NK-92 treated with Interleukin-12 subunit alpha and Interleukin-12 subunit beta, amount 100 ng/mL, for 24 hours (cell line): ENCODE measurements around the gene HSD17B12.

Experiments
- DNase-seq: peaks from one replicate; lab custom pipeline; 2025; lab: John Stamatoyannopoulos, UW

HSD17B12 gene

DNA sequence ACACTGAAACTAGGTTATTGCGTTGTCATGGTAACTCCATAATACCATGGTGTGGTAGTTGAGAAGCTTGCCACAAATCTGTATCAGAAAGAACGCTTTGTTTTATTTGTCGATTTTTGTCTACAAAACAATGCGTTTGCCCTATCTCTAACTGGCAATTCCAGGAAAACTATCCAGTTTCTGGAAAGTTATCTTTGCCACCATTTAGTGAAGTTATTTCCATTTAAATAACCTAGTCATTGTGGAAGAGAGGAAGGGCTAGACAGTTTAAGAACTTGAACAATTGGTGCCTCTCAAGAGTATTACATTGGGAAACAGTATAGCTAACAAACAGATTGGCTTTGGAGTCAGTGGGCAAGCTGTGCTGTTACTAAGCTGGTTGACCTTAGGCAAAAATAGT, 7.9 kb downstream of the HSD17B12 start:
- DNase-seq, result no peak

DNA sequence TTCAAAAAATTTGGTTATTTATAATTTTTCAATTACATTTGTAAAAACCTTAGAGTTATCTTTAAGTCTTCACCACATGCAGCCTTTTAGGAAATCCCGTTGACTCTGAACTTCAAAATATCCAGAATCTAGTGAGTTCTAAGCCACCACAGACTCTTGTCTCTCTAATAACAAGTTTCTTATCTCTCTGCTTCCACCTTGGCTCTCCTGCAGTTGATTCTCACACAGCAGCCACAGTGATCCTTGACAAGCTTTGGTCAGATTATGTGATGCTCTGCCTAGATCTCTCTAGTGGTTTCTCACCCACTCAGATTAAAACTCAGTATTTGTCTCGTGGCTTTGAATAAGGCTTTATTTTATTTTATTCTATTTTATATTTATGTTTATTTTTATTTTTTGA, 8.6 kb downstream of the HSD17B12 start:
- DNase-seq, result no peak

DNA sequence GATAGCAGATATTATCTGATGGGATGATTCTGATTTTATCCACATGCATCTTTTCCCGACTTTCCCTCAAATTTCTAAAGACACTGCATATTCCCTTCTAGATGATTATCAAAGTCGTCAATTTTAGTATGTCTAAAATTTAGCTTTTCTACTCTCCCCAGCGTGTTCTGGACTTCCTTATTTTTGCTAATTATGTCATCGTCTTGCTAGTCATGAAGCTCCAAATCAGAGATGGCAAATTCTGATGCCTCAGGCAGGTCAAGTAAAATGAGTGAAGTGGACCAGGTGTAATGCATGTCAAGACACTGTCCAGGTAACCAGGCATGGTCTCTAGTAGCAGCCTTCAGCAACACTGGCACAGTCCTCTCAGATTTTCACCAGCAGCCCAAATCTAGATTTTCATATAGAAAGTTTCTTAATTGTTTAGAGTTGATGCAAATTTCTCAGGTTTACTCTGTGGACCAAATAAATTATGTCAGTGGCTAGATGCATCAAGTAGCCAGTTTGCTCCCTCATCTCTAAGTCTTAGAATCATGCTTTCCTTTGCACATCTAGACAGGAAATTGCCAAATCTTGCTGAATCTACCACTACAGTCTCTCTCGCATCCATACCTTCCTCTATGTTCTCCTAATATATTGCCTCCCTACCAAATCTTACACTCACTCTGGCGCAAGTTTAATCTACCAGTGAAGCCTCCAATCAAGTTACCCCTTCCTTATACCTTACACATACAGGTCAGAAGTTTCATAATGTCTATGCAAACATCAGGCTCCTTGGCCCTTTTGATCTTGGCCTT, 10.6 kb downstream of the HSD17B12 start:
- no peak for DNase-seq

DNA sequence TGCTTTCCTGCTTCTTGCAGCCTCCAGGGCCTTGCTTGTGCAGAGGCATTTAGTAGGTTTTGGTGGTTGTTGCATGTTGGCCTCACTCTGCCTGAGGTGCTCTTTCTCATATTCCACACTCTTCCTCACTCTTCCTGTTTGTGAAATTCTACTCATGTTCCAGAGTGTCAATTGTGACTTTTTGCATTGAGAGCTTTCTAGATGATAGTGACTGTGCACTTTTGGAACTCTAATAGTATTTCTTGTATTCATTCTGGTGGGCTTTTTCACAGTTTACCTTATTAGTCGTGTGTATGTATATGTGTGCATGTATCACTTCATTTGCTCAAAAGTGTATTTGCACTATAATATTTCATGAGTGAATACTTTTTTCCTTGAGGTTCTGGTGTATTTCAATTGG, 11.3 kb downstream of the HSD17B12 start:
- DNase-seq, result no peak

DNA sequence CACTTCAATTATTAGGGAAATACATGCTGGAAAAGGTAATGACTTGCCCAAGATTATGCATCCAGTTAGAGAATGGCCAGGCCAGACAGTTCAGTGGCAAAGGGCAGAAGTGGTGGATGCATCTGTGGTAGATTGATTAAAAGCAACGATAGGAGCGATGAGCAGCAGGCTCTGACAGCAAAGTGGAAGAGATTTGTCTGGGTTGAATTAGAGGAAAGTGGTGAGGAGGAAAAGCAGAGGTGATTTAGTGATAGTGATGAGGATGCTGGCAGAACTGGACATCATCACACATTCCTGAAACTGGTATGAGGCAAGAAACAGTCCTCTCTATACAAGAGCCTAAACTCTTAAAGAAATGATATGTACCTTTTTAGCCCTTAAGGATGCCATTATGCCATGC, 12.5 kb downstream of the HSD17B12 start:
- DNase-seq, result no peak

DNA sequence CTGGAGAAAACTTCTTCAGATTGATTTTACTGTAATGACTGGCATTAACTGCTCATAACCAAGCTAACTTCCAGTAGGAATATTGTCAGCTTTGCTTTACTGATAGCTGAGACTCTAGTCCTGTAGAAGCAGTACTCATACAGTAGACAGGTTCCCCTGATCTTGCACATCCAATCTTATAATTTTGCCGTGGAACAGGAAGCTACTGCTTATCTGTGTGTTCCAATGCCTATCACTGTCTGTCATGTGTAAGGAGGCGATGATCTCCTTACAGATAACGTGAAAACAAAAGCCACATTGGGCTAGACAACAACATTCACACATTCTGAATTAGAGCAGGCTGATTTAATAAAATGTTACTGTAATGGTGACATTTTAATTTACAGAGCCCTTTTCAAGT, 13.2 kb downstream of the HSD17B12 start:
- DNase-seq, result no peak

DNA sequence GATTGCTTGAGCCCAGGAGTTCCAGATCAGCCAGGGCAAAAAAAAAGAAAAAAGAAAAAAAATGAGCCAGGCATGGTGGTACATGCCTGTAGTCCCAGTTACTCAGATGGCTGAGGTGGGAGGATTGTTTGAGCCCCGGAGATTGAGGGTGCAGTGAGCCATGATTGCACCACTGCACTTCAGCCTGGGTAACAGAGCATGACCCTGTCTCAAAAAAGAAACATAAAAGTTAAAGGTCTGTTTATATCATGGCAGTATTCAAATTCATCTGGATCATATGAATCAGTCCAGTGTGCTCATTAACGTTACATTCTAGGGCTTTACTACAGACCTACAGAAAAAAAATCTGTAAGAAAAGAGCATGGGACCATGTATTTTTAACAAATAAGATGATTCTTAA, 13.9 kb downstream of the HSD17B12 start:
- DNase-seq, result no peak

DNA sequence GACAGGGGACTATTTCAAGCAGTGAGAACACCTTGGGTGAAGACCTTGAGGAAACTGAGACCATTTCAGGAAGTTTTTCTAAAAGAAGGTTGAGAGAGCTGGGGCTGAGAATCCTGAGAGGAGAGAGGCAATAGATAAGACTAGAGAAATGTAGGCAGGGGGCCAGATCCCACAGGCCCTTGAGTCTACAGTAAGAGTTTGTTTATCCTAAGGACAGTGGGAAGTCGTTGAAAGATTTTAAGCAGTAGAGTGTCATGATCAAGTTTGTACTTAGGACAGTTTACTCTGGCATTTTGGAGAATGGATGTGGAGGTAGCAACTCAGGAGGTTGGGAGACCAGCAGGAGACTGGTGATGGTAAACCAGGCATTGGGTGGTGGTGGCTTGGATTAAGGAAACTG, 17.1 kb downstream of the HSD17B12 start:
- no peak for DNase-seq

DNA sequence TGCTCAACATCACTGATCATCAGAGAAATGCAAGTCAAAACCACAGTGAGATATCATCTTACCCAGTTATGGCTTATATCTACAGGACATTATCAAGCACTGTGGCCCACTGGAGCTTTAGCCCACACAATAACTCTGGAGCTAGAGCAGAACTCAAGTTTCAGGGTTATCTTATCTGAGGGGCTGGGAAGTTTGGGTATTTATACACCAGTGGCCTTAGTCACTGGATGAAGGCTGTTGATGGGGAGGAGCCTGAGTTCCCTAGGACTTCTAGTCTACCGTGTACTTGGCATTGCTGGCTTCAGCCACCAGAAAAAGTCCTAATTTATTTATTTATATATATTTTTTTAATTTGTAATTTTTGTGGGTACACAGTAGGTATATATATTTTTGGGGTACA, 19.3 kb downstream of the HSD17B12 start:
- DNase-seq, result no peak

DNA sequence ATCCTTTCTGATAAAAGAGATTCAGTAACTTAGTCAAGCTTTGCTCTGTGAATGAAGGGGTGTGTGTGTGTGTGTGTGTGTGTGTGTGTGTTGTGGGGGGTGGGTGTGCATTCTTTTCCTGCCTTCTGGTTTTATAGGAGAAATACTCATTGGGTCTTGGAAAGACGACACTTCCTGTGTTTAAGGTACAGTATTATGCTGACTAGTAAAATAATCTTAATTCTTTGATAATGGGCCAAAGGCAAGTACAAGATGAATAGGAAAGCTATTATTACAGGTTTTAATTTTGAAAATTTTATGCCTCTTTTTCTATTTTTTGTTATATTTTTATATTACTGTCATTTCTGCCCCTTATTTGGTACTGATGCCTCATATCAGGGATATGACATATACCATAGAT, 26.1 kb downstream of the HSD17B12 start:
- DNase-seq, result no peak

DNA sequence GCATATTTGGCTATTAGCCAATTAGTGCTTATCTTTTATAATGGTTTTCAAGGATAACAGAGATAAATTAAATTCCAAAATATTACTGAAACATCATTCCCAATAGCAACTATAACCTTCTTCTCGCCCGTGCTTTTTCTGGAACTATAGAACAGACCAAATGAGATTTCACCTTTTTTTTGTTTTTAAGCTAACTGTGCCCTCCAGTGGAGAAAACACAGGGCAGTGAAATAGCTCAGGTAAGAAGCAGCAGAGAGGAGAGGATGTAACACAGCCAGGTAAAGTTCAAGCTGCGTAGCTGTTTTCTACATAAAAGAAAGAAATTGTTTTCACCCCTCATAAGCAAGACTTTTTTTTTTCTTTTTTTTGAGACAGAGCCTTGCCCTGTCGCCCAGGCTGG, 28.2 kb downstream of the HSD17B12 start:
- DNase-seq, result no peak

DNA sequence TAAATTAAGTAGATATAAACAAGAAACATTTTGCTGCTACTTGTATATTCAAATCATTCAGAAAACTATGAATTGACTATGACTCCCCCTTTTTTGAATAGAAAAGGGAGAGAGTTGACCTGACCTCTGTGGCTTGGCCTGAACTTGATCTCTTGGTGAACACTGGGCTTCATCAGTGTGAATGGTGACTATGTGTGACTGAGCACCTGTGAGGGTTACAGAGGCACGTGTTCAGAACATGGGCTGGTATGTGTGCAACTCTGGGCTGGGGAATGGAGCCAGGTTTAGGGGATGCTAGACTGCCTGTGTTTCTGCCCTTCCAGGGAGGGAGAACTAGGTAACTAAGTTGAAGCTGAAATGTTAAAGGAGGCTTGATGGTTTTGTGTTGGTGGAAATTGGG, 29.2 kb downstream of the HSD17B12 start:
- no peak for DNase-seq

DNA sequence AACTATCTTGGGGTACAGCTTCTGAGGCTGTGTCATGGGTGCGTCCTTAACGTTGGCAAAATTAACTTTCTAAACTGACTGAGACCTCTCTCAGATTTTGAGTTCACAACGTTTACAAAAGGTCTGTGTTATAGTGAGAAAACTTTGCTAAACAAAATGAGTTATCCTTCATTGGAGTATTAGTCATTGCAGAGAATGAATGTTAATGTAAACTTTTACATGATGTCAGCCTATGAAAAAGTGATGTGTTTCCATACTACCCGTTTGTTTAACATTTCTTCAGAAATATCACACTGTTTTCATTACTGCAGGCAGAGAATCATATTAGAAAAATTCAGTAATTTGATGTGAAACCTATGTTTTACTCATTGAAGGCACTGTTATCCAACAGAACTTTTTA, 32.1 kb downstream of the HSD17B12 start:
- DNase-seq, result no peak

DNA sequence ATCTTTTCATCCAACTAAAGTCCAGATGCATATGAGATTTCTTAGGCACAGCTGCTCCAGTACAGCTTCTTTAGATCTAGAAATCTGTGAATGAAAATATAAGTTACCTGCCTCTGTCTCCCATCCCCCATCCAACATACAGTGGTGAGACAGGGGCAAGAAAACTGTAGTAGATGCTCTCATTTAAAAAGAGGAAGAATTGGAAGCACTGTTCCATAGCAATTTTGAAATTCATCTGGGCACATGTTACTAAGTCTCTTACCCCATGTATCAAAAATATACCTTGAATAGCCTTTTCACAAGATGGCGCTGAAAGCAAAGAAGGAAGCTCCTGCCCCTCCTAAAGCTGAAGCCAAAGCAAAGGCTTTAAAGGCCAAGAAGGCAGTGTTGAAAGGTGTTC, 37.8 kb downstream of the HSD17B12 start:
- no peak for DNase-seq

DNA sequence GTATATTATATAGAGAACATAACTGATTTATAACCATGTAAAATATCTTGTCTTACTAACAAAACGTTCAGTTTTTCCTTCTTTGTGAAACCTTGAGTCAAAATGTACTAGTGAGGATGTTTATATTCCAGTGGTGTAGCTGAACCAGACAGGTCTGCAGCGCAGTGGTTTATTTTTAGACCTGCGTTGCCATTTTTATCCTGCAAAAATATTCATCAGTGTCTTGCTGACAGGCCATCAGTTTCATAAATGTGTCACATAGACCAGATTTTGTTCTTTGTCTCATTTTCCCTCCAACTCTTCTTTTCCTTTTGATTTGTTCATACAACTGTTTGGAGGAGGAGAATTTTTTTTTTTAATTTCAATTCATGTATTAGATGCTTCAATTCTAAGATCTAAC, 43.1 kb downstream of the HSD17B12 start:
- no peak for DNase-seq

DNA sequence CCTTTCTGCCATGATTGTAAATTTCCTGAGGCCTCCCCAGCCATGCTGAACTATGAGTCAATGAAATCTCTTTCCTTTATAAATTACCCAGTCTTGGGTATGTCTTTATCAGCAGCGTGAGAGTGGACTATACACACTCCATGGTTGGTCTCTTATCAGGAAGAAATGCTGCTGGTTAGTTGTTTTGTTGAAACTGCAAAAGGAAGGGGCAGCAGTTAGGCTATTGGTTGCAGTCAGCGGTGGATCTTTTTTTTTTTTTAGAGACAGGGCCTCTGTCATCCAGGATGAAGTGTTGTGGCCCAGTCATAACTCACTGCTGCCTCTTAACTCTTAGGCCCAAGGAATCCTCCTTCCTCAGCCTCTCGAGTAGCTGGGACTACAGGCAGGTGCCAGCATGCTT, 51.7 kb downstream of the HSD17B12 start:
- no peak for DNase-seq

DNA sequence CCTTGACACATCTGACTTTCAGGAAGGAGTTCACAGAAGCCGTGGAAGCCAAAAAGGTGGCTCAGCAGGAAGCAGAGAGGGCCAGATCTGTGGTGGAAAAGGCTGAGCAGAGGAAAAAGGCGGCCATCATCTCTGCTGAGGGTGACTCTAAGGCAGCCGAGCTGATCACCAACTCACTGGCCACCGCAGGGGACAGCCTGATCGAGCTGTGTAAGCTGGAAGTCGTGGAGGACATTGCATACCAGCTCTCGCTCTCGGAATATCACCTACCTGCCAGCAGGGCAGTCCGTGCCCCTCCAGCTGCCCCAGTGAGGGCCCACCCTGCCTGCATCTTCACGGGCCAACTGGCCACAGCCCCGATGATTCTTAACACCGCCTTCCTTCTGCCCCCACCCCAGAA, 53.7 kb downstream of the HSD17B12 start:
- DNase-seq, result no peak

DNA sequence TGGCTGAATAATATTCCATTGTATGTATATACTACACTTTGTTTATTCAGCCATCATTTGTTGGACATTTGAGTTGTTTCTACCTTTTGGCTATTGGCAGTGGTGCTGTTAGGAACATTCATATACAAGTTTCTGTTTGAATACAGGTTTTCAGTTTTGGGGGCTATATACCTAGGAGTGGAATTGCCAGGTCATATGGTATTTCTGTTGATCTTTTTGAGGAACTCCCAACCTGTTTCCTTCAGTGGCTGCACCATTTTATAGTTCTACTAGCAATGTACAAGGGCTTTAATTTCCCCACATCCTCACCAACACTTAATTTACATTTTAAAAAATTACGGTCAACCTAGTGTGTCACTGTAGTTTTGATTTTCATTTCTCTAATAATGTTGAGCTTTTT, 54.6 kb downstream of the HSD17B12 start:
- no peak for DNase-seq

DNA sequence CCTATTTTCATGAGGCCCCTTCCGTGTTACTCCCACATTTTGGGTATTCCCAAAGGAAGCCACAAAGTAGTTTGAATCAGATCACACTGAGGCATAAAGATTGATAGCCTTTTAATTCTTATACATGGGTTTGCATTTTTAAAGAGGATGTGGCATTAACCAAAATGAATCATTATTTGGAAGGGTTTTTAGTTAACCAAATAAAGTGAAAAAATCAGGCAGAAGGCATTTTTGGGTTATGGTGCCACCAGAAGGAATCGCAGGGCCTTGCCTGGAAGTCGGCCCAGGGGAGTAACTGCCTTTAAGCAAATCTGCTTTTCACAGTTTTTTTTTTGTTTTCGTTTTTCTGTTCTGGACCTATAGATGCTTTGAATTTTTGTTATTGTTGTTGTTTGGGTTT, 55.4 kb downstream of the HSD17B12 start:
- no peak for DNase-seq

DNA sequence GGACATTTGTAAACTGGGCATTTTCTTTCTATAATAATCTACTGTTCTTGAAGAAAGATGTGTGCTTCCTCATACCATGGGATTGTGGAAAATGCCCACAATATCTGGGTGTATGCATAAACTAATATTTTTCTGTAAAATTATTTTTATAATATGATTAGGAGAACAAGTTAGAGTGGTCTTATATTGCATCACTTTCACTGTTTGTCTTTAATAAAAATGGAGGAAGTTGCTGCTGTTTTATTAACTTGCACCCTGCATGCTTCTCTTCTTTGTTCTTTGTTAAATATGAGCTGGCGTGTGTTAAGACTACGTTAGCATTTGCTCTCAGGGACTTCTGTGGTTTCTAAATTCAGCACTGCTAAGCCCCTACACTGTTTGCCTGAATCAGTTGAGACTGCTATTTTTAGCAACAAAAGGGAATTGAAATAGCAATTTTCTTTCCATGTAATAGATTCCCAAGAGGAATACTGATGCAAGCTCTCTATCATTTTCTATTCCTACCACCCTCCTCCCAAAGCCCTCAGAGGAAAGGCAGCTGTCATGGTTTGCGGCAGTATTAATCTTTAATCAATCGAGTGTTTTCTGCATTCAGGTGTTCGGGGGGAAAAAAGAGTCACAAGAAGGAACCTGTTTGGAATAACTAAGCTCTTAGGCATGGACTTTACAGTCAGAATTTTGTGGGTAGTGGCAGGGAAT, 56.1 kb downstream of the HSD17B12 start:
- DNase-seq, result no peak

DNA sequence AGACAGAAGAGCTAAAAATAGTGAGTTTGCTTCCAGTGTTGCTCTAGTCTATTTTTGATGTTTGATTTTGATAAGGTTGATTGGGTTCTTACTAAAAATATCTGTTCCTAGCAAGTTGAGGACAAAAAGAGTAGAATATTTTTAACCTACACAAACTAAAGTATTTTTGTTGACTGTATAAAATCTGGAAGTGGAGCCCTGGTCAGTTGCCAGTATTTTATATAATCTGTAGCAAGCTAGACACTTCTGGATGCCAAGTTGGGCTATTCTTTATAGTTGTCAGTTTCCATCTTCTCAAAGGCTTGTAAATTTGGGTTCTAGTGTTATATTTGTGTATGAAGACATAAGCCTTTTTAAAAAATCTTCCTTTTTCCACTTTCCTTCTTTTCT, 56.7 kb downstream of the HSD17B12 start:
- DNase-seq, result no peak

DNA sequence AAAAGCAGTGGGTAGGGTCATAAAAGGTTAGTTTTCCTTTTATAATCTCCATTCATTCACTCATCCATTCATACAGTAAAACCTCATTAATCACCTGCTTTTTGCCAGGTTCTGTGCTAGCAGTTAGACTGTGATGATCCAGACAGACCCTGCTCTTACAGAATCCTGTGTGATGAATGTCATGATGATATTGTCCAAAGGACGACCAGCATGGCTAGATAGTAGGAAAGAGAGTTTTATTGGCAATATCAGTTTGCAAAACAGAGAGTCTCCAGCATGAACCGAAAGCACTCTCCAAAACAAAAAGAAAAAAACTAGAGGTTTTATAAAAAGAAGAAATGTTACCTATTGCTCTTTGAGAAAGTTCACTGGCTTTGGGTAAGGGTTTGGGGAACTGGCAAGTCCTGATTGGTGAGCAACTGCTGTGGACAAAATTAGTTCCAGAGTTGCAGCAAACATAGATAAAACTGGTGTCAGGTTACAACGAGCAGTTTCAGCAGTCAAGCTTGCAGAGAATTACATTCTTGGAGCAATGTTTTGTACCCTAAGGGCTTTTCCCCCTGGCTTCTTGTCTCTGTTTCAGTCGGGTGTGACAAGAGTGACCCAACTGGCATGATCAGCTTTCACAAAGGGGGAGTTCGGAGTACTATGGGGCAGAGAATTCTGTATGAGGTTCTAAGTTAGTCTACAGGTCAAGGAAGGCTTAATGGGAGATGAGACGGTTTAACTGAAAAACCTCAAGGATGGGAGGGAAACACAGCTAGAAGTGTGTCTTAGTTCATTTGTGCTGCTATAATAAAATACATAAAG, 58.3 kb downstream of the HSD17B12 start:
- DNase-seq, result no peak

DNA sequence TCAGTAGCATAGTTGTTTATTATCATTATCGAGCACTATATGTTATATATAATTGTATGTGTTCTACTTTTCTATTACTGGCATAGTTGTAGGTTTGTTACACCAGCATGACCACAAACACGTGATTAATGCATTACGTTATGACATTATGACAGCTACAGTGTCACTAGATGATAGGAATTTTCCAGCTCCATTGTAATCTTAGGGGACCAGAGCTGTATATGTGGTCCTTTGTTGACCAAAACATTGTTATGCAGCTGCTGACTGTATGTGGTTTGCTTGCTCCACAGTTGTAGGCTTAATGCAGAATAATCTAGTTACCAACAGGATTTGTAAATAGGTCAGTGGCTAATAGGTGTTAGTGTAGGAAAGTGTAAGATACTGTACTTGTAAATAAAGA, 66.1 kb downstream of the HSD17B12 start:
- no peak for DNase-seq
